T-helper 1 cell treated with Interleukin-12 subunit alpha and Interleukin-12 subunit beta and Interleukin-4 antibody, amounts not matched to agents 30 ng/mL and 1 ng/mL, for 36 hours (primary cell): Measurements from ENCODE around the gene STOM. TPM values are rescaled to one million over a fixed set of nuclear protein-coding genes. Genes with fewer than 3 reads are reported as not detected.
"Not testable (repeated sequence)": the region's sequence is repeated elsewhere in the genome, so short reads cannot be mapped to it uniquely, and the experiment has no call there.

Experiments
- intact Hi-C: fragments of 100-400 bp; cut with micrococcal nuclease; formaldehyde crosslinking; loops from one replicate; pipeline ENCODE4 v1.15.1; 2024
- total RNA-seq: library from RNA; stranded (reverse); gene quantifications from 2 replicates; pipeline ENCODE4 v1.2.3, GENCODE V29; 2022

STOM gene, protein sequence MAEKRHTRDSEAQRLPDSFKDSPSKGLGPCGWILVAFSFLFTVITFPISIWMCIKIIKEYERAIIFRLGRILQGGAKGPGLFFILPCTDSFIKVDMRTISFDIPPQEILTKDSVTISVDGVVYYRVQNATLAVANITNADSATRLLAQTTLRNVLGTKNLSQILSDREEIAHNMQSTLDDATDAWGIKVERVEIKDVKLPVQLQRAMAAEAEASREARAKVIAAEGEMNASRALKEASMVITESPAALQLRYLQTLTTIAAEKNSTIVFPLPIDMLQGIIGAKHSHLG
- total RNA-seq = 108 and 109 TPM in 2 replicates

DNA sequence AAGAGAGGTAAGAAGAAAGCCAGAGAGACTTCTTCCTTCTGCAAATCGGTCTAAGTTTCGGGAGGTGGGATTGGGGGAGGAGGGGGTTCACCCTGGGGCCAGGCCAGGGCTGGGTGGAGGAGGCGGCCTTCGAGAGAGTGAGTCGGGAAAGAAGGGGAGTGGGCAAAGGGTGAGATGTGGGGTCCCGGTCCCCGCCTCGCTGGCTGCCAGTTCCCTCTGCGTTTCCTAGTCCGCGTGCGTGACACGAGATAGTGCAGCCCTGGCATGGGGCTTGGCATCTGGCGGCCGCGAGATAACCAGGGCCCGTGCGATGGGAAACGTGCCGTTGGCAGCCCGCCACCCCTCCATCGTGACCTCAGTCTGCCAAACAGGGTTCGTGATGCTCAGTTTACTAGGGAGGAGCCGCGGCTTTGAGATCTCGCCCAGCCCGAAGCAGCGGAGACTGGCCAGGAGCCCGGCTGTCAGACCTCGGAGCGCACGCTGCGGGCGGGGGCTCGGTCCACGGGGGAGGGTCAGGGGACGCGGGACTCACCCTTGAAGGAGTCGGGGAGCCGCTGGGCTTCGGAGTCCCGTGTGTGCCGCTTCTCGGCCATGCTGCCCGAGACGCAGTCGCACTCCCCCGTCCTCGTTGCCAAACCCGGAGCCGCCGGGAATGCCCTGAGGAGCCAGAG is at the start of gene STOM:
STOM (minus strand) TSS at position 656 of the 671 bp plus-strand sequence; CDS start at position 593, 63 bp downstream.
- intact Hi-C loops = loop anchor here (1.0 to 10.0 kb wide), 6 partner anchors 16 to 895 kb away; partner anchors contain the start of genes CDK5RAP2, CNTRL, MRRF and RAB14

DNA sequence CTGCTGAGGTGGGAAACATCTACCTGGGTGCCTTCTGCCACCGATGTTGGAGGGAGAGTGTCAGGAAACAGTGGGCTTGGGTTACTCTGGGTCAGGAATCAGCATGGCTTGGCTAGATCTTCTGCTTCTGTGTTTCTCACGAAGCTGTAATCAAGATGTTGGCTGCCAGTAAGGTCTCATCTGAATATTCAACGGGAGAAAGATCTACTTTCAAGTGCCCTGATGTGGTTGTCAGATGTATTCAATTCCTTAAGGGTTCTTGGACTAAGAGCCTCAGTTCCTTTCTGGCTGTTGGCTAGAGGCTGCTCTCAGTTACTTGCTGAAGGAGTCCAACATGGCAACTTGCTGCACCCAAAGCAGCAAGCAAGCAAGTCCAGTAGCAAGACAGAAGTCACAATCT is 41.9 kb upstream of the STOM start:
- intact Hi-C loops = no loop called here

GRCh38 chr9:121405899-121406298 is 35.8 kb upstream of the STOM start:
- intact Hi-C loops = no loop called here

DNA sequence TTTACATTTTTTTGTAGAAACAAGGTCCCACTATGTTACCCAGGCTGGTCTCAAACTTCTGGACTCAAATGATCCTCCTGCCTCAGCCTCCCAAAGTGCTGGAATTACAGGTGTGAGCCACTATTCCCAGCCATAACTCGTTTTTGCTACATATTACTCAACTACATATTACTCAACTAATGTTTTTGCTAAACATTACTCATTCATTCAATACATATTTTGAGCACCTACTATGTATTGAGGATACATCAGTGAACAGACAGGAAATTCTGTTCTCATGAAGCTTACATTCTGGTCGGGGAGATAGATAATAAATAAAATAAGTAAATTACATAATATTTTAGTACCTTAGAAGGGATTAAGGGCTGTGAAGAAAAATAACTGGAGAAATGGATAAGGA is 34.9 kb upstream of the STOM start:
- intact Hi-C loops = loop anchor here (5.0 kb wide), 1 partner anchor 648 kb away; no protein-coding TSS in a partner anchor

- intact Hi-C loops = loop anchor here (1.0 to 5.0 kb wide), 9 partner anchors 24 to 643 kb away; no protein-coding TSS in a partner anchor
Measured at GRCh38 chr9:121399883-121400607, 30.0 kb upstream of the STOM start.

GRCh38 chr9:121399126-121399882 is 29.3 kb upstream of the STOM start:
- intact Hi-C loops = no loop called here

DNA sequence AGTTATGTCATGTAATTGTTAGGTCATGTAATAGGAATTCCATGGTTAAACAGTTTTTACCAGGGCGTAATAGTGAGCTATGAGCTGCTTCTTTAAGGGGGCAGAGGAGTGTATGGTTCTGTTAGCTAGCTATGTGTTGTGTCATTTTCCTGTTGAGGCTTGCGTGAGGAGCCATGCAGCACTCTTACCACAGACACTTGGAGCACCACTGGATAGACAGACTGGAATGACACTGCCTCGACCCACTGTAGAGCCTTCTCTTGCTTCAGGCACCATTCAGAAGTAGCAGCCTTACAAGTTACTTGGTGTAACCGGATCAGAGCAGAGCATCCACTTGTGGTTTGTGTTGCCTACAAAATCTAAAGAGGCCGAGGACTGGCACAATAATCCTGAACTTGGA is 28.3 kb upstream of the STOM start:
- intact Hi-C loops = no loop called here

DNA sequence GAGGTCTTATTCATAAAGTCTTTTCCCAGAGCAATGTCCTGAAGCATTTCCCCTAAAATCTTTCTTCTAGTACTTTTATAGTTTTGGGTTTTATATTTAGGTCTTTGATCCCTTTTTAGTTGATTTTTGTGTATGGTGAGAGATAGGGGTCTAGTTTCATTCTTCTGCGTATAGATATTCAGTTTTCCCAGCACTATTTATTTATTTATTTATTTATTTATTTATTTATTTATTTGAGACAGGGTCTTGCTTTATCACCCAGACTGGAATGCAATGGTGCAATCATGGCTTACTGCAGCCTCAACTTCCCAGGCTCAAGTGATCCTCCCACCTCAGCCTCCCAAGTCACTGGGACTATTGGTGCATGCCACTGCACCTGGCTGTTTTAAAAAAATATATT is 27.2 kb upstream of the STOM start:
- intact Hi-C loops = not testable (repeated sequence)

DNA sequence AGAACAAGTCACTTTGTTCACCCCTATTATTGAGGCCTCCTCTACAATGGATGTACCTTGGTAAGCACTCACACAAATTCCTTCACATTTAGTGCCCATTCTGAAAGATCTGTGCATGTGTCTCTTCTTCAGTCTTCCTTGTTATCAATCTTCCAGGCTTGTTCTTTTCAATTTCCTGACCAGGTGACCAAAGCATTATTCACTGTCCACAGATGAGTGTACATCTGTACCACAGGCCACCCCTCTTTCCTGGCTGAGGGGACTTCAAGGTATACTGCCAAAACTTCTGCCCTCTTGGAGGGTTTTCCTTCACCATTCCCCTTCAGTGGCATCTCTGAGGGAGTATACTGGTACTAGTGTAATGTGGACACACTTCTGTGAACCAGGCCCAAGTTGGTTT is 25.5 kb upstream of the STOM start:
- intact Hi-C loops = no loop called here

- intact Hi-C loops = no loop called here
Measured at GRCh38 chr9:121394292-121394691, 24.2 kb upstream of the STOM start.

GRCh38 chr9:121393318-121393717 is 23.3 kb upstream of the STOM start:
- intact Hi-C loops = no loop called here

DNA sequence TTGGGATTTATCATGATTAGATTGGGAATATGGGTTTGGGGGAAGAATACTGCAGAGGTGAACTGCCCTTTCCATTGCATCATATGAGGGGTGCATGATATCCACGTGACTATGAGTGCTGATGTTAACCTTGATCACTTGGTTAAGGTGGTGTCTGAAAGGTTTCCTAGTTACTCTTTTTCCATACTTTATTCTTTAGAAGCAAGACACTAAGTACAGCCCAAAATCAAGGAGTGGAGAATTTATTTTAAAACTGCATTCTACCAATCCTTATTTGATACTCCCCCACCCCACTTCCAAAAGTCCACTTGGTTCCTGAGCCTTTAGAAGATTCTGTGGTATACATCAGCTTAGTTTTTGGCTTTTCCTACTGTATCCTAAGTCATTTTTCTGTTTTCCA is 20.3 kb upstream of the STOM start:
- intact Hi-C loops = no loop called here

DNA sequence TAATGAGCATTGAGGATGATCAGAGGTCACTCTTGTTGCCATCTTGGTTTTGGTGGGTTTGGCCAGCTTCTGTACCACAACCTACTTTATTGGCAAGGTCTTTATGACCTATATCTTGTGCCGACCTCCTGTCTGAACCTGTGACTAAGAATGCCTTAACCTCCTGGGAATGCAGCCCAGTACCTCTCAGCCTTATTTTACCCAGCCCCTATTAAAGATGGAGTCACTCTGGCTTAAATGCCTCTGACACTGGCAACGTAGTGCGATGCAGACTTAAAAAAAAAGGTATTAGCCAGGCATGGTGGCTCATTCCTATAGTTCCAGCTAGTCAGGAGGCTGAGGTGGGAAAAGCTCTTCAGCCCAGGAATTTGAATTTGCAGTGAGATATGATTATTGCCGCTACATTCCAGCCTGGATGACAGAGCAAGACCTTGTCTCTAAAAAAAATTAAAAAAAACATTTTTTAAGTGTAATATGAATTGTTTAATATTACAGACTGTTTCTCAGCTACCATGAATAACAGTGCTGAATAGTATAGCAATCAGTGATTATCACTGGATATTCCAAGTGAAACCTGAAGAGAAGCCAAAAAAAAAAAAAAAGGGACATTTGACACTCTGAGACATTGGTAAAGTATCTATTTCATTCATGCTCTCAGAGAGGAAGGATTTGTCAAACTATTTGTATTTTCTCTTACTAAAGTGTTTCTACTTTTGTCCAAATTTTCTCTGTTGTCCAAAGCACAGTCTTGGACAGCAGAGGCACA is 18.3 kb upstream of the STOM start:
- intact Hi-C loops = no loop called here

GRCh38 chr9:121386442-121387175 is 16.6 kb upstream of the STOM start:
- intact Hi-C loops = no loop called here

- intact Hi-C loops = no loop called here
Measured at GRCh38 chr9:121383715-121384114, 13.7 kb upstream of the STOM start.

DNA sequence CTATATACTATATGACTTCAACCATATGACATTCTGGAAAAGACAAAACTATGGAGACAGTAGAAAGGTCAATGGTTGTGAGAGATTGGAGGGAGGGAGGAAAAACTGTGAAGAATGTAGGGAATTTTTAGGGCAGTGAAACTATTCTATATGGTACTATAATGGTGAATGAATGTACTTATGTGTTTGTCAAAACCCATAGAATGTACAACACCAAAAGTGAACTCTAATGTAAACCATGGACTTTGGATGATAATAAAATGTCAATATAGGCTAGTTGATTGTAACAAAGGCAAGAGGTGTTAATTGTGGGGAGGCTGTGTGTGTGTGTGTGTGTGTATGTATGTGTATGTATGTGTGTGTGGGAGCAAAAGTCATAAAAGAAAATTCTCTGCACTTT is 10.8 kb upstream of the STOM start:
- intact Hi-C loops = no loop called here

DNA sequence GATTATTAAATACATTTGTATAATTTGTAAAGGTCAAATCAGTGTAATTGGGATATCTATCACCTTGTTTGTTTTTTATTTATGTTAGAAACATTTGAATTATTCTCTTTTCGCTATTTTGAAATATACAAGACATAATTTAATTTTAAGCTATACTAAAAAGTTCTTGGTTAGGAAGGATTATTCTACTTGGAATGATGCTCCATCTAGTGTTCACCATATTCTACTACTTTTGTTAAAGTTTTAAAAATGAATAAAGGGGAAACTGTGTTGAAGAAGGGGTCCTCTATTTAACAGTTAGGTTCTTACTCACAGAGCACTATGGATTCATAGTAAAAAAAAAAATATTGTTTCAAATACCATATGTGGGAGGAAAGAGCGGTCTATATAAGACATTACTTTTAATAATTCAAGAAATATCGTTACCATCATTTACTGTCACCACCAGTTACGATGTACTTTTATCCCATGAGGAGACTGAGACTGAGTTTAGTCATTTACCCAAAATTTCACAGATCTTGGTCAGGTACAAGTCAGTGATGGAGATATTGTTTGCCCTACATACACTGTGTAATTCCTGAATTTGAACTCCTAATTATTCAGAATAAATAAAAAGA is 6.3 kb upstream of the STOM start:
- intact Hi-C loops = loop anchor here (1.0 to 10.0 kb wide), 4 partner anchors 24 to 792 kb away; partner anchors contain the start of gene CDK5RAP2

GRCh38 chr9:121373011-121373729 is 3.1 kb upstream of the STOM start:
- intact Hi-C loops = loop anchor here (10.0 kb wide), 1 partner anchor 788 kb away; the partner anchor contains the start of gene CDK5RAP2
